GM19463 (cell line): ENCODE measurements around the gene SKAP2.

Source experiments
- ATAC-seq: cut with Tn5 transposase; IDR thresholded peaks from one replicate; pipeline ENCODE4 v1.9.1; 2021; ENCODE audit warnings: mild to moderate bottlenecking, moderate library complexity; ENCODE audit not compliant: unreplicated experiment

The SKAP2 gene

GRCh38 chr7:26642416-26642815, 222.0 kb downstream of the SKAP2 start:
- no peak for ATAC-seq

GRCh38 chr7:26639695-26640094, 224.7 kb downstream of the SKAP2 start:
- no peak for ATAC-seq

GRCh38 chr7:26639111-26639510, 225.3 kb downstream of the SKAP2 start:
- no peak for ATAC-seq

GRCh38 chr7:26638140-26638539, 226.2 kb downstream of the SKAP2 start:
- ATAC-seq: no peak

- no peak for ATAC-seq
Measured at GRCh38 chr7:26637610-26638009, 226.8 kb downstream of the SKAP2 start.

- ATAC-seq: no peak
Measured at GRCh38 chr7:26636808-26637207, 227.6 kb downstream of the SKAP2 start.

- no peak for ATAC-seq
Measured at GRCh38 chr7:26633557-26633956, 230.8 kb downstream of the SKAP2 start.

- ATAC-seq: no peak
Measured at GRCh38 chr7:26631601-26632000, 232.8 kb downstream of the SKAP2 start.

GRCh38 chr7:26630941-26631580, 233.3 kb downstream of the SKAP2 start:
- ATAC-seq: no peak

- ATAC-seq: no peak
Measured at GRCh38 chr7:26630361-26630760, 234.0 kb downstream of the SKAP2 start.

GRCh38 chr7:26629696-26630095, 234.7 kb downstream of the SKAP2 start:
- no peak for ATAC-seq

GRCh38 chr7:26627891-26628341, 236.5 kb downstream of the SKAP2 start:
- ATAC-seq: no peak

GRCh38 chr7:26627221-26627620, 237.2 kb downstream of the SKAP2 start:
- no peak for ATAC-seq

GRCh38 chr7:26626687-26627086, 237.7 kb downstream of the SKAP2 start:
- no peak for ATAC-seq

- no peak for ATAC-seq
Measured at GRCh38 chr7:26626156-26626555, 238.2 kb downstream of the SKAP2 start.

- ATAC-seq: no peak
Measured at GRCh38 chr7:26625286-26625685, 239.1 kb downstream of the SKAP2 start.

GRCh38 chr7:26624839-26625238, 239.6 kb downstream of the SKAP2 start:
- no peak for ATAC-seq

- ATAC-seq: no peak
Measured at GRCh38 chr7:26624431-26624830, 240.0 kb downstream of the SKAP2 start.

- ATAC-seq: no peak
Measured at GRCh38 chr7:26620352-26620751, 244.0 kb downstream of the SKAP2 start.

GRCh38 chr7:26619348-26619984, 244.9 kb downstream of the SKAP2 start:
- ATAC-seq: no peak

GRCh38 chr7:26618898-26619297, 245.5 kb downstream of the SKAP2 start:
- ATAC-seq: no peak

- ATAC-seq: no peak
Measured at GRCh38 chr7:26618449-26618848, 245.9 kb downstream of the SKAP2 start.
